H9 (cell line): Measurements from ENCODE around the gene LMBRD2. TPM values are rescaled to one million over a fixed set of nuclear protein-coding genes. Genes with fewer than 3 reads are reported as not detected.

ENCODE experiments used
- DNase-seq: peaks from one replicate; pipeline ENCODE4 v3.0.0-alpha.2; 2017
- H2AFZ ChIP-seq: one replicate; pipeline ENCODE4 v1.6.1; 2013; ENCODE audit warnings: mild to moderate bottlenecking, low read length, control low read depth, moderate library complexity
- H2AK5ac ChIP-seq: 2 replicates; pipeline ENCODE4 v1.6.1; 2013; ENCODE audit warnings: low read length, control low read depth, mixed read lengths; ENCODE audit not compliant: insufficient read length
- H2BK120ac ChIP-seq: one replicate; pipeline ENCODE4 v1.6.1; 2013; ENCODE audit warnings: low read depth, mild to moderate bottlenecking, low read length, control low read depth, inconsistent platforms; ENCODE audit not compliant: poor library complexity, severe bottlenecking
- H2BK12ac ChIP-seq: 2 replicates; pipeline ENCODE4 v1.6.1; 2013; ENCODE audit warnings: low read length, control low read depth, mixed read lengths, low read depth; ENCODE audit not compliant: insufficient read length
- H2BK15ac ChIP-seq: 2 replicates; pipeline ENCODE4 v1.6.1; 2013; ENCODE audit warnings: low read depth, low read length, control low read depth
- H2BK20ac ChIP-seq: one replicate; pipeline ENCODE4 v1.6.1; 2013; ENCODE audit warnings: low read depth, mild to moderate bottlenecking, low read length, control low read depth, inconsistent platforms; ENCODE audit not compliant: poor library complexity, severe bottlenecking
- H2BK5ac ChIP-seq: 2 replicates; pipeline ENCODE4 v1.6.1; 2013; ENCODE audit warnings: low read length, control low read depth, mixed read lengths; ENCODE audit not compliant: insufficient read length
- H3K14ac ChIP-seq: 2 replicates; pipeline ENCODE4 v1.6.1; 2013; ENCODE audit warnings: low read length, control low read depth; ENCODE audit not compliant: insufficient read depth
- H3K18ac ChIP-seq: 2 replicates; pipeline ENCODE4 v1.6.1; 2013; ENCODE audit warnings: low read depth, mild to moderate bottlenecking, mixed read lengths, low read length, control low read depth; ENCODE audit not compliant: insufficient read length
- H3K23ac ChIP-seq: 2 replicates; pipeline ENCODE4 v1.6.1; 2013; ENCODE audit warnings: low read length, control low read depth, mixed read lengths, low read depth; ENCODE audit not compliant: insufficient read length
- H3K23me2 ChIP-seq: 2 replicates; pipeline ENCODE4 v1.6.1; 2013; ENCODE audit warnings: low read depth, mild to moderate bottlenecking, mixed read lengths, low read length, control low read depth; ENCODE audit not compliant: insufficient read length, poor library complexity, severe bottlenecking
- H3K27ac ChIP-seq: 2 replicates; pipeline ENCODE4 v1.5.1; 2013; ENCODE audit warnings: low read length, control low read depth, mixed read lengths, low read depth; ENCODE audit not compliant: insufficient read length
- H3K27me3 ChIP-seq: 2 replicates; pipeline ENCODE4 v1.6.1; 2013; ENCODE audit warnings: low read length, control low read depth, inconsistent platforms; ENCODE audit not compliant: insufficient read depth
- H3K4ac ChIP-seq: 2 replicates; pipeline ENCODE4 v1.6.1; 2013; ENCODE audit warnings: low read depth, mild to moderate bottlenecking, control low read depth, inconsistent platforms, low read length, moderate library complexity
- H3K4me1 ChIP-seq: 2 replicates; pipeline ENCODE4 v1.6.1; 2013; ENCODE audit warnings: low read length, control low read depth, inconsistent platforms; ENCODE audit not compliant: insufficient read depth
- H3K4me2 ChIP-seq: 2 replicates; pipeline ENCODE4 v1.6.1; 2013; ENCODE audit warnings: low read length, control low read depth, mixed read lengths; ENCODE audit not compliant: insufficient read length, insufficient read depth
- H3K56ac ChIP-seq: 2 replicates; pipeline ENCODE4 v1.6.1; 2013; ENCODE audit warnings: low read depth, mild to moderate bottlenecking, mixed read lengths, low read length, control low read depth; ENCODE audit not compliant: insufficient read length
- H3K79me1 ChIP-seq: 2 replicates; pipeline ENCODE4 v1.6.1; 2013; ENCODE audit warnings: low read depth, mild to moderate bottlenecking, moderate library complexity, low read length, control low read depth, inconsistent platforms; ENCODE audit not compliant: insufficient read depth, poor library complexity, severe bottlenecking
- H3K79me2 ChIP-seq: 2 replicates; pipeline ENCODE4 v1.6.1; 2013; ENCODE audit warnings: low read length, control low read depth, inconsistent platforms; ENCODE audit not compliant: insufficient read depth
- H3K9ac ChIP-seq: 2 replicates; pipeline ENCODE4 v1.6.1; 2013; ENCODE audit warnings: low read length, control low read depth, mixed read lengths; ENCODE audit not compliant: insufficient read length; ENCODE audit errors: extremely low read depth
- H3K9me3 ChIP-seq: one replicate; pipeline ENCODE4 v1.6.1; 2013; ENCODE audit warnings: low read depth, low read length, inconsistent platforms; ENCODE audit not compliant: control insufficient read depth
- H3T11ph ChIP-seq: one replicate; pipeline ENCODE4 v1.6.1; 2013; ENCODE audit warnings: mild to moderate bottlenecking, low read length, control low read depth, inconsistent platforms
- H4K20me1 ChIP-seq: one replicate; pipeline ENCODE4 v1.6.1; 2013; ENCODE audit not compliant: control insufficient read depth, insufficient read length, insufficient read depth
- H4K5ac ChIP-seq: 2 replicates; pipeline ENCODE4 v1.6.1; 2013; ENCODE audit warnings: low read depth, mild to moderate bottlenecking, mixed read lengths, low read length, control low read depth; ENCODE audit not compliant: insufficient read length
- H4K8ac ChIP-seq: replicated peaks from 2 replicates; pipeline ENCODE4 v1.6.1; 2013; ENCODE audit warnings: low read length, control low read depth, mixed read lengths, low read depth; ENCODE audit not compliant: insufficient read length
- H4K91ac ChIP-seq: 2 replicates; pipeline ENCODE4 v1.6.1; 2013; ENCODE audit warnings: low read depth, mild to moderate bottlenecking, moderate library complexity, mixed read lengths, low read length, control low read depth; ENCODE audit not compliant: insufficient read length
- H3K27ac Mint-ChIP-seq, 3 experiments: 2 replicates in 2 of 3; 3 replicates in 1 of 3; pipeline ENCODE4 v1.8.0; 2020 to 2021; ENCODE audit warnings: mixed read lengths in 3 of 3, mild to moderate bottlenecking in 1 of 3, moderate library complexity in 1 of 3
- H3K27me3 Mint-ChIP-seq: 2 replicates; pipeline ENCODE4 v1.8.0; 2021; ENCODE audit warnings: low read depth, mild to moderate bottlenecking, moderate library complexity, mixed read lengths
- H3K36me3 Mint-ChIP-seq, 3 experiments: 2 replicates in 2 of 3; 3 replicates in 1 of 3; pipeline ENCODE4 v1.8.0; 2020 to 2021; ENCODE audit warnings: low read depth in 3 of 3, mixed read lengths in 3 of 3; ENCODE audit not compliant: insufficient read depth in 1 of 3
- H3K4me1 Mint-ChIP-seq, 2 experiments: 2 replicates each; pipeline ENCODE4 v1.8.0; 2020; ENCODE audit warnings: mixed read lengths in 2 of 2
- H3K4me3 Mint-ChIP-seq, 2 experiments: 2 replicates in 1 of 2; 3 replicates in 1 of 2; pipeline ENCODE4 v1.8.0; 2020 to 2021; ENCODE audit warnings: mild to moderate bottlenecking in 2 of 2, mixed read lengths in 2 of 2, moderate library complexity in 1 of 2
- H3K9me3 Mint-ChIP-seq, 2 experiments: 2 replicates in 1 of 2; 3 replicates in 1 of 2; pipeline ENCODE4 v1.8.0; 2020; ENCODE audit warnings: mild to moderate bottlenecking in 2 of 2, mixed read lengths in 2 of 2, moderate library complexity in 1 of 2
- WGBS: extraction: QIAGEN DNeasy Blood & Tissue Kit; methylation state at CpG from one replicate; pipeline ENCODE4 v1.1.7; 2013; ENCODE audit warnings: missing lambda C conversion rate, low lambda C conversion rate, mixed read lengths; ENCODE audit not compliant: insufficient read length; ENCODE audit errors: extremely low coverage; 5-methylcytosine and 5-hydroxymethylcytosine counted together
- total RNA-seq: library from RNA; stranded (reverse); gene quantifications from 2 replicates; pipeline ENCODE4 v1.2.1, GENCODE V29; 2021
- TF ChIP-seq, protein P1 (sequence below): fragments of 200-600 bp; sonication (generic); conservative IDR thresholded peaks from 3 replicates; pipeline ENCODE4 v1.8.0; 2021; ENCODE audit warnings: antibody characterized with exemption, mild to moderate bottlenecking

Gene LMBRD2
- total RNA-seq, 1 experiment from 2014 or later = 5.3 TPM

DNA sequence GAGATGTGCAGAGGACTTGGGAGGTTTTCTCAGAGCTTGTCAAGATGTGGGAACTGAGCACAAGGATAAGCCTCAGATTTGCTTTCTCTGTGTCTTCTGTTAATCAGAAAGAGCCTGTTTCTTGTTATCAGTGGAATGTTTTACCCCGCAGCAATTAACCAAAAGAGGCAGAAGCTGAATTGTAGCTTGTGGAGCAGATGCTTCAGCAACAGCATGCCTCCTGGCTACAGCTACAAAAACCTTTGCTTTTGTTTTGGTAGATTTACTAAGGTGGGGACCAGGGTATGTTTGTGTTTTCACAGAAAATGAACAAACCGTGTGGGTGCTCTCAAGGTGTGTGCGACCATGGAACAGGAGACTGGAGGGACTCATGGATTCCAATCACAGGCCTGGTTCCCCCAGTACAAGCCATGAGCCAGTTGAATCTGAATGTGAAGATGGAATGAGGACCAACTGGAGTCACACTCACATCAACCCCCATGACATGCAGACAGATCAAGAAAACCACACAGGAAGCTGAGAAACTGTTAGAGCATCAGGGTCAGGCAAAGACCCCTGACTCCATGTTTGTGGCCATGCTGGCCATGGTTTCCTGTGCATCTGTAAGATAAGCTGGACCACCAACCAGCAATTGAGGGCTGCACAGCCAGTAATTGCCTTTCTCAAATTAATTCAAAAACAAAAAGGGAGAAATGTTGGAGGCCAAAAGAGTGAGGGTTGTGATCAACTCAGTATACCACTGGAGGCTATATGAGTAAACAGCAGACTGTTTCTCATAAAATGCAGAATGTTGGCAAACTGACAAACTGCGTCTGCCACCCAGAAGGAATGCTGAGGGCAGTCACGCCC, 91.9 kb downstream of the LMBRD2 start:
- Histone ChIP-seq H3K4me1 (no peaks in the 10 kb centered on the region), H3K9me3 (no peaks in the 10 kb centered on the region), H3K9ac (no peak overlapping the region), H3K79me1 (no peaks in the 10 kb centered on the region), H2AFZ (no peak overlapping the region), H2BK15ac (no peak overlapping the region), H2AK5ac (no peak overlapping the region), H2BK12ac (no peak overlapping the region), H3K27me3 (no peaks in the 10 kb centered on the region), H3K23ac (no peak overlapping the region), H3K14ac (no peak overlapping the region), H3K18ac (no peak overlapping the region), H2BK5ac (no peak overlapping the region), H3K4ac (no peak overlapping the region), H3K56ac (no peak overlapping the region), H3K79me2 (no peaks in the 10 kb centered on the region), H3K4me2 (no peak overlapping the region), H2BK120ac (no peak overlapping the region), H4K91ac (no peak overlapping the region), H4K5ac (no peak overlapping the region), H4K8ac (no peak overlapping the region), H3K23me2 (no peaks in the 10 kb centered on the region), H3K27ac (no peak overlapping the region), H2BK20ac (no peak overlapping the region), H4K20me1 (no peaks in the 10 kb centered on the region), H3T11ph (no peak overlapping the region)
- H3K9me3 Mint-ChIP-seq = peaks cover 0 to 2% of the 10 kb centered on the region in 2 experiments; a peak in 2 of 5 replicates
- H3K4me3 Mint-ChIP-seq = no peak overlapping the region
- no peaks in the 10 kb centered on the region; a peak in 1 of 4 replicates for H3K4me1 Mint-ChIP-seq
- TF ChIP-seq, protein P1, sequence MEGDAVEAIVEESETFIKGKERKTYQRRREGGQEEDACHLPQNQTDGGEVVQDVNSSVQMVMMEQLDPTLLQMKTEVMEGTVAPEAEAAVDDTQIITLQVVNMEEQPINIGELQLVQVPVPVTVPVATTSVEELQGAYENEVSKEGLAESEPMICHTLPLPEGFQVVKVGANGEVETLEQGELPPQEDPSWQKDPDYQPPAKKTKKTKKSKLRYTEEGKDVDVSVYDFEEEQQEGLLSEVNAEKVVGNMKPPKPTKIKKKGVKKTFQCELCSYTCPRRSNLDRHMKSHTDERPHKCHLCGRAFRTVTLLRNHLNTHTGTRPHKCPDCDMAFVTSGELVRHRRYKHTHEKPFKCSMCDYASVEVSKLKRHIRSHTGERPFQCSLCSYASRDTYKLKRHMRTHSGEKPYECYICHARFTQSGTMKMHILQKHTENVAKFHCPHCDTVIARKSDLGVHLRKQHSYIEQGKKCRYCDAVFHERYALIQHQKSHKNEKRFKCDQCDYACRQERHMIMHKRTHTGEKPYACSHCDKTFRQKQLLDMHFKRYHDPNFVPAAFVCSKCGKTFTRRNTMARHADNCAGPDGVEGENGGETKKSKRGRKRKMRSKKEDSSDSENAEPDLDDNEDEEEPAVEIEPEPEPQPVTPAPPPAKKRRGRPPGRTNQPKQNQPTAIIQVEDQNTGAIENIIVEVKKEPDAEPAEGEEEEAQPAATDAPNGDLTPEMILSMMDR = no peak
- peaks cover under 1% of the 10 kb centered on the region; the same call in 1 of the 2 replicates for H3K27me3 Mint-ChIP-seq
- H3K27ac Mint-ChIP-seq = no peak overlapping the region
- no CpG with 5 or more reads among the region's 5 CpGs for WGBS
- H3K36me3 Mint-ChIP-seq = peaks cover 12 to 21% (median 16%) of the 10 kb centered on the region in 3 experiments; a peak in 5 of 7 replicates
- no peak for DNase-seq
